HG03521 (cell line): ENCODE data around the gene SGSM1.

Source experiments
- ATAC-seq: cut with Tn5 transposase; IDR thresholded peaks from one replicate; pipeline ENCODE4 v1.9.1; 2021; ENCODE audit warnings: mild to moderate bottlenecking, moderate library complexity; ENCODE audit not compliant: unreplicated experiment

The SGSM1 gene

DNA sequence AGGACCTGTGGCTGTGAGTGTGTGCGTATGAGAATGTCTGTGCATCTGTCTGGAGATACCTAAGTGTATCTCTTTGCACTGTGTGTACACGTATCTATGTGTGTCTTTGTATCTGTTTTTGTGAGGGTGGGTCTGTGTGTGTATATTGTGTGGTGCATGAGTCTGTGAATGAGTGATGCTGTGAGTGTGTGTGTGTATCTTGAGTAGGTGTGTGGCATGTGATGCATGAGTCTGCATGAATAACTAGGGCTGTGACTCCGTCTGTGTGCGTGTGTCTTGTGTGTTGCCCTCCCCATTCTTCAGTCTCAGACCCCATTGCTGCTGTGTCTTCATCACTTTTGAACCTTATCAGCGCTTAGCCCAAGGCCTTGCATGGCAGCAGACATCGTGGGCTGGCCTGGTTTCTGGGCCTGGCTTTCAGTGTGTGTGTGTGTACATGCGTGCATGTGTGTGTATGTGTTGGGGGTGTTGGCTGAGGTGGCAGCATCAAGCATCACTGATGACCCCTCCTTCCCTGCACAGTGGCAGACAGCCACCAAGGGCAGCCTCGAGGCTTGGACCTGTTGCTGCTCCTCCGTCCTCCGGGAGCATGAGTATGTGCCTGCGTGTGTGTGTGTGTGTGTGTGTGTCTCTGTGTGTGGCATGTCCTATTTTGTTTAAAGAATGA lies 1.4 kb downstream of the SGSM1 start:
- ATAC-seq, result no peak

GRCh38 chr22:24809331-24809730 lies 3.3 kb downstream of the SGSM1 start:
- no peak for ATAC-seq

GRCh38 chr22:24810043-24810749 lies 4.2 kb downstream of the SGSM1 start:
- ATAC-seq, result no peak

- no peak for ATAC-seq
Measured at GRCh38 chr22:24812950-24813775, 7.2 kb downstream of the SGSM1 start.

- ATAC-seq, result no peak
Measured at GRCh38 chr22:24813861-24814770, 8.1 kb downstream of the SGSM1 start.

- ATAC-seq, result no peak
Measured at GRCh38 chr22:24816806-24817205, 10.8 kb downstream of the SGSM1 start.

GRCh38 chr22:24819487-24819886 lies 13.5 kb downstream of the SGSM1 start:
- no peak for ATAC-seq

DNA sequence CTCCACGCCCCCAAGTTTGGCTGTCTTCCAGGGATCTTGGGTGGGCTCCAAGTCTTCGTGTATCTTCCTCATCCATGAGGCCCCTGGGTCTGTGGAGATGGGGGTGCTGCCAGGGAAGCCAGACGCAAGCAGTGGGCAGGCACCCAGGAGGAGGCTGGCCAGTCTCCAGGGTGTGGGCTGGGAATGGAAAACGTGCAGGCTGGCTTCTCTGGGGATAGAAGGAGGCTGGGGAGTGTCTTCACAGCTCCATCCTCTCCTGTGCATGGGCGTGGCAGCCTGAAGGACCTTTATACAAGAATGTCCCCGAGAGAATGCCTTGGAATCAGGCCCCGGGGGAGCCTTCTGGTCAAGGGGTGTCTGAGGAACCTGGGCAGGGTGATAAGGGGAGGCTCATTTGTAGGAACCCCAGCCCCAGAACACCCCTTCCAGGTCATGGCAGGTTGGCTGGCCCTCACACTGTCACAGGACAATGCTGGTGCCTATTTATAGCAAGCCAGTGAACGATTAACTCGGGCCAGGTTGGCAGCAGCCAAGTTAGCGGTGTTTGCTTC lies 14.0 kb downstream of the SGSM1 start:
- ATAC-seq, result no peak

DNA sequence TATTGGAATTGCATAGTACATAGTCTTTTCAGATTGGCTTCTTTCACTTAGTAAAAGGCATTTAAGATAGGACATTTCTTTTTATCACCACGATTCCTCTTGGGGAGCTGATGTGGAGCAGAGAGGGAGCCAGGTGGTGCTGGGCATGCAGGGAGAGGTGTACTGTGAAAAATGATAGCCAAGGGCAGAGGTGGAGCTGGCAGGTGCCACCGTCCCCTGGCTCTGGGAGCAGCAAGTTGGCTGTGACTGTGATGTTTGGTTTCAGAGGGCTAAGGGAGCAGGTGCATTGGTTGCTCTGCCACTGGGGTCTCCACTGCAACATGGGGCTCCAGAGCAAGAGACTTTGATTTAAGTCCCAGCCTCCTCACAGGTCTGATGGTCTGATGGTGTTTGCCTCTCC lies 16.5 kb downstream of the SGSM1 start:
- no peak for ATAC-seq

DNA sequence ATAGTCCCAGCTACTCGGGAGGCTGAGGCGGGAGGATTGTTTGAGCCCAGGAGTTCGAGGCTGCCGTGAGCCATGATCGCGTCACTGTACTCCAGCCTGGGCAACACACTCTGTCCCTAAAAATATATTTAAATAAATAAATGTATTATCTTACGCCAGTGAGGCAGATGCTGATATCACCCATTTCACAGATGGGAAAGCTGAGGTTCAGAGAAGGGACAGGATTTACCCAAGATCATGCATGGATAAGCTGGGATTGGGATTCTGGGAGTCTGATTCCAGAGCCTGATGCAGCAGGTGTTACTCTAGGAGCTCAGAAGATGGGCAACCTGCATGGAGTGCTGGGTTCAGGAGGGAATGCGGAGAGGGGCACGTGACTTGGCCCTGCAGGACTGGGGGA lies 17.8 kb downstream of the SGSM1 start:
- ATAC-seq, result no peak

DNA sequence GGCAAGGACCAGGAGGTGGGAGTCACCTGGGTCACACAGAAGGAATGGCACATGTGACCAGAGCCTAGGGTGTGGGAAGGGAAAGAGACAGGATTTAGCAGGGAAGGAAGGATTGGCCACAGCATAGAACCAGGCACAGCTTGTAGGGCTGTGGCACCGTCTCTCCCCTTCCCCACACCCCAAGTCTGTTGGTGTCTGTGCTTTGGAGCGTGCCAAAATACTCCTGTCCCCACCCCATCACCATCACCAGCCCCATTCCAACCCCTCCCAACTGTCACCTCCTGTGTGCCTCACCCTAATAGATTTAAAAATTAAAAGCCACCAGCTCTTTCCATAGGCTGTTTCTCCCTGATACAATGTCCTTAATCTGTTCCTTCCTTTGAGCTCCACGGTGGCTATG lies 18.2 kb downstream of the SGSM1 start:
- ATAC-seq, result no peak

GRCh38 chr22:24824915-24825314 lies 18.9 kb downstream of the SGSM1 start:
- ATAC-seq, result no peak

GRCh38 chr22:24826710-24827285 lies 20.8 kb downstream of the SGSM1 start:
- no peak for ATAC-seq

DNA sequence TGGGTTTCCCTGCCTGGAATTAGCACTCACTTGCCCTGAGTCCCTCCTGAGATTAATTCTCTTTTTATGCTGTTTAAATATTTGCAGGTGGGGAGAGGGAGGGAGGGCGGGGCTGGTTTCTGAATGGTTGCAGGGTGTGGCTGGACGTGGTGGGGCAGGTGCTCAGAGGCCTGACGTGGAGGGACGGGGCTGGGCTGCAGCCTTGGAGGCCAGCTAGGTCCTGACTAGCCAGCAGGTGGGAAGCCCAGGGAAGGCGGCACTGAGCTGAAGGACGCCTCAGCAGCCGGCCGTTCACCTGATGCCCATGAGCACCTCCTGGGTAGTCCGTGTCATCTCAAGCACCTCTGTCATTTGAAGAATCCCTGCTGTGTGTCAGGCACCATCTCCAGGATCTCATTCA lies 21.3 kb downstream of the SGSM1 start:
- no peak for ATAC-seq

GRCh38 chr22:24830205-24830979 lies 24.4 kb downstream of the SGSM1 start:
- no peak for ATAC-seq

- ATAC-seq, result no peak
Measured at GRCh38 chr22:24831687-24832086, 25.7 kb downstream of the SGSM1 start.

DNA sequence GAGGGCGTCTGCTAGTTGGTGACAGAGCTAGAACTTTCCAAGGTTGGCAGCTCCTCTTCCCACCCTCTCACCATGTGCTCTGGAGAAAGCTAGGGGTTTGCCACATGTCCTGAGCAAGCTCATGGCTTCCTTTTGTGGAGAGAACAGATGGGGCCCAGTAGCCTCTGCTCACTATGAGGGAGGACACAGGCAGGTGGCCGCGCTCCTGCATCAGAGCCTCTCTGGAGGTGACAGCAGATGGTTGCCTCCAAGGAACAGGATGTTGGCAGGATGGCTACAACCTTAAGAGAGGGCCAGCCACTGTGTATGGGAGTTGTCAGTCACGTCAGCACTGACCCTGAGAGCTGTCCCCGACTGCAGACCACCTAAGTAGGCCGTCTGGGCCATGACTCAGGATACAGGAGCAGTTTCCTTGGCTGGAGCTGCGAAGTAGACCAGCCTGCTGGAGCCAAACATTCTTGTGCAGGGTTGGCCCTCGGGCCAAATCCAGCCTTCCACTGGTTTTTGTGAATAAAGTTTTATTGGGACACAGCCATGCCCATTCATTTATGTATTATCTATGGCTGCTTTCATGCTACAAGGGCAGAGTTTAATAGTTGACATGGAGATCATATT lies 28.0 kb downstream of the SGSM1 start:
- no peak for ATAC-seq

DNA sequence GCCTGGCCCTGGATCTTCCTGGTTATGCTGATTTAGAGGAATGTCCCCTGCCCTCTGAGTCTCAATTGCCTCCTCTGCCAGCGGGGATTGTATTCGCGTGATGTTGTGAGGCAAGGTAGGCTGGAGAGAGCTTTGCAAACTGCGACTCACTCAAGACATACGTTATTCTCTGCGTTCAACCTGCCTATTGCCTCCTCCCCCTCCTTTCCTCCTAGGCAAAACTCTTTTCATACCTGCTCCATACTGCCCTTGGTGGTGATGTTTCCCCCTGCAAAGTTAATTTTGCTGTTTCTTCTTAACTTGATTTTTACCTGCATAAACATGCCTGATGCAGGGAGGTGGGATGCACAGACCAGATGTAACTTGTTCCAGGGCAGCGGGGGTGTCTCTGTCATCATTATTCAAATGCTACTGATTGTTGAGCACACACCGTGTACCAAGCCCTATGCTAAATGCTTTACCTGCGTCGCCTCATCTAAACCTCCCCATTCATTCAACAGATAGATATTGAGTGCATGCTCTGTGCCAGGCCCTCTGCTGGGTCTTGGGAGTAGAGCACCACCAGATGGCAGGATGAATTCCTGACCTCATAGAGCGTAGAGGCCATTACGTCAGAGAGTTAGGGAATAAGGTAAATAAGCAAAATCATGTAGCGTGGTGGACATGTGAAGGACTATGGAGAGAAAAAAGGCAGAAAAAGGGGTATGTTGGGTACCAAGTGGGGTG lies 29.0 kb downstream of the SGSM1 start:
- ATAC-seq, result no peak
